ENCODE measurements around the gene DSCAML1.

- no peak for TF ChIP-seq POLR2A (IDR thresholded peaks at IDR 0.05; ENCODE audit: low read depth, low read length)
- no peak for TF ChIP-seq SPI1 (IDR thresholded peaks at IDR 0.05; ENCODE audit: low read depth, low read length)
- no peak for TF ChIP-seq POLR2AphosphoS5 (IDR thresholded peaks at IDR 0.05; ENCODE audit: low read depth, low read length)
Measured at GRCh38 chr11:117396970-117397369, 400.0 kb downstream of the DSCAML1 start.

Data from GM12891 (cell line).